Measurements from ENCODE around the gene TMEM62.

Gene TMEM62

GRCh38 chr15:43134157-43134635 lies 810 bp downstream of the TMEM62 start:
- TF ChIP-seq EZH2phosphoT487 (IDR thresholded peaks at IDR 0.05; ENCODE audit: borderline replicate concordance, low read length) (no peak), CTCF (IDR thresholded peaks at IDR 0.05; ENCODE audit: low read depth, low read length, poor library complexity, severe bottlenecking) (no peak)

DNA sequence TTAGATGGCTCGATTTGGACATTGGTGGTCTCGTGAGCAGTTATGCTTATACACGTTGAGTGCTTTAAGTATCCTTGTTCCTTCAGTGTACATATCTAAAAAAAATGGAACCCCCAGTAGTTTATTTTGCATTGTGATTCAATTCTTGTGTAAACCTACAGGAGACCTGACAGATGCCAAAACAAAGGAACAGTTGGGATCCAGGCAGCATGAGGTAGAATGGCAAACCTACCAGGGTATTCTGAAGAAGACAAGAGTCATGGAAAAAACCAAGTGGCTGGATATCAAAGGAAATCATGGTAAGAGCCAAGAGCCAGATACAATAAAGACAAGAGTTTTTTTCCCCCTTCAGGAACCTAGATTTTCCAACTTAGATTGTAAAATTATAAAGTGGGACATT lies 2.0 kb downstream of the TMEM62 start:
- Histone ChIP-seq H3F3A (ENCODE audit: control insufficient read depth, insufficient read depth) (peaks cover 7% of the 10 kb centered on the region), H3K4me3 (ENCODE audit: low read length) (peak overlapping the region; percentile 82), H3K27ac (ENCODE audit: low read depth, low read length) (no peak overlapping the region), H3K4me2 (ENCODE audit: low read length) (peak overlapping the region; percentile 68), H3K36me3 (ENCODE audit: control insufficient read depth, low read length) (peaks cover 58% of the 10 kb centered on the region), H3K4me1 (ENCODE audit: control insufficient read depth, low read length) (peaks cover 18% of the 10 kb centered on the region), H3K9me3 (ENCODE audit: control insufficient read depth, insufficient read depth, low read length) (no peaks in the 10 kb centered on the region), H3K27me3 (ENCODE audit: control insufficient read depth, low read length) (no peaks in the 10 kb centered on the region), H3K9me2 (replicated peaks; ENCODE audit: control insufficient read depth, low read length) (no peaks in the 10 kb centered on the region), H4K20me1 (ENCODE audit: control insufficient read depth, insufficient read depth, low read depth, low read length) (no peaks in the 10 kb centered on the region), H3K79me2 (ENCODE audit: control insufficient read depth, low read length) (peaks cover 36% of the 10 kb centered on the region)
- TF ChIP-seq CTCF (IDR thresholded peaks at IDR 0.05; ENCODE audit: low read depth, low read length, poor library complexity, severe bottlenecking) (no peak), EZH2phosphoT487 (IDR thresholded peaks at IDR 0.05; ENCODE audit: borderline replicate concordance, low read length) (no peak)

More at GRCh38 chr15:43134157-43134635, 810 bp downstream of the TMEM62 start:
- H3K4me3 ChIP-seq (ENCODE audit: low read length), result peak overlapping the region; percentile 82
- H4K20me1 ChIP-seq (ENCODE audit: control insufficient read depth, insufficient read depth, low read depth, low read length), result no peaks in the 10 kb centered on the region
- peaks cover 3% of the 10 kb centered on the region for H3K9me3 ChIP-seq (ENCODE audit: control insufficient read depth, insufficient read depth, low read length)
- H3K27ac ChIP-seq (ENCODE audit: low read depth, low read length), result peak overlapping the region; percentile 47
- no peaks in the 10 kb centered on the region for H3K27me3 ChIP-seq (ENCODE audit: control insufficient read depth, low read length)
- H3F3A ChIP-seq (ENCODE audit: control insufficient read depth, insufficient read depth), result peaks cover 7% of the 10 kb centered on the region
- H3K36me3 ChIP-seq (ENCODE audit: control insufficient read depth, low read length), result peaks cover 47% of the 10 kb centered on the region
- H3K4me2 ChIP-seq (ENCODE audit: low read length), result peak overlapping the region; percentile 68
- no peaks in the 10 kb centered on the region for H3K9me2 ChIP-seq (replicated peaks; ENCODE audit: control insufficient read depth, low read length)
- peaks cover 18% of the 10 kb centered on the region for H3K4me1 ChIP-seq (ENCODE audit: control insufficient read depth, low read length)
- H3K79me2 ChIP-seq (ENCODE audit: control insufficient read depth, low read length), result peaks cover 36% of the 10 kb centered on the region

DNA sequence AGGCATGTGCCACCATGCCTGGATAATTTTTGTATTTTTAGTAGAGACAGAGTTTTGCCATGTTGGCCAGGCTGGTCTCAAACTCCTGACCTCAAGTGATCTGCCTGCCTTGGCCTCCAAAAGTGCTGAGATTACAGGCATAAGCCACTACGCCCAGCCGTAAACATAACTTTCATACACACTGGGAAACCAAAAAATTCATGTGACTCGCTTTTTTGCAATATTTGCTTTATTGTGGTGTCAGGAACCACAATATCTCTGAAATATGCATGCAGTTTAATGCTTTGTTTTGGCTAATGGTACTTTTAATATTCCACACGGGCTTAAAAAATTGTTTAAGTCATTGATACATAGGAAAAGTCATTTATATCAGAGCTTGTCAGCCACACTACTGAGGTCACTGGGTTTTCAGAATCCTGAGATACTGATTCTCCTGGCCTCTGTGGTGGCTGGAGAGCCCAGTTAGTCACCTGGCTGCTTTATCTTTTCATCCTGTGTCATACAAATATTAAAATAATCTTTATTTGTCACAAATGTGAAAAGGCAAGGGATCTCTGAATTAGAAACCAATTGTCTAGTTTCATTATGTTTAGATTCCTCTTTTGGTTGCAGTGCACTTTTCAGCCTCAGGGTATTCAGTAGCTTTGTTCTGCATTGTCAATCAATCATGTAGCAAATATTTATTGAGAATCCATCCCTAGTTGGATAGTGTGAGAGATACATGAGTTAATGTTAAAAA lies 10.0 kb downstream of the TMEM62 start:
- Histone ChIP-seq H3K9me3 (ENCODE audit: control insufficient read depth, insufficient read depth, low read length) (no peaks in the 10 kb centered on the region), H3K4me1 (ENCODE audit: control insufficient read depth, low read length) (peaks cover 23% of the 10 kb centered on the region), H3K9me2 (replicated peaks; ENCODE audit: control insufficient read depth, low read length) (no peaks in the 10 kb centered on the region), H3K27ac (ENCODE audit: low read depth, low read length) (0 out of 2 replicates have a peak overlapping the region, but pooled peaks have one; percentile 33), H3K4me2 (ENCODE audit: low read length) (peak overlapping the region; percentile 45), H3F3A (ENCODE audit: control insufficient read depth, insufficient read depth) (no peaks in the 10 kb centered on the region), H3K79me2 (ENCODE audit: control insufficient read depth, low read length) (peaks cover 10% of the 10 kb centered on the region), H3K4me3 (ENCODE audit: low read length) (0 out of 2 replicates have a peak overlapping the region, but pooled peaks have one; percentile 27), H4K20me1 (ENCODE audit: control insufficient read depth, insufficient read depth, low read depth, low read length) (no peaks in the 10 kb centered on the region), H3K36me3 (ENCODE audit: control insufficient read depth, low read length) (peaks cover 81% of the 10 kb centered on the region), H3K27me3 (ENCODE audit: control insufficient read depth, low read length) (no peaks in the 10 kb centered on the region)
- TF ChIP-seq EZH2phosphoT487 (IDR thresholded peaks at IDR 0.05; ENCODE audit: borderline replicate concordance, low read length) (no peak), CTCF (IDR thresholded peaks at IDR 0.05; ENCODE audit: low read depth, low read length, poor library complexity, severe bottlenecking) (no peak)
